22Rv1 (cell line): ENCODE data around the gene HDAC2.
"Not testable (repeated sequence)": the region's sequence is repeated elsewhere in the genome, so short reads cannot be mapped to it uniquely, and the experiment has no call there.

Experiments used
- CTCF ChIP-seq: fragments of 450-650 bp; IDR thresholded peaks from 2 replicates; pipeline ENCODE4 v1.5.1; 2017; ENCODE audit warnings: mild to moderate bottlenecking
- ZFX ChIP-seq: fragments of 450-650 bp; IDR thresholded peaks from 2 replicates; pipeline ENCODE4 v1.6.1; 2017; ENCODE audit warnings: antibody characterized with exemption, borderline replicate concordance

- not testable (repeated sequence) for TF ChIP-seq CTCF, ZFX
Measured at GRCh38 chr6:114011486-114011885, 40.5 kb upstream of the HDAC2 start.
